ENCODE data around the gene CHRM2. TPM values are rescaled to one million over a fixed set of nuclear protein-coding genes. Genes with fewer than 3 reads are reported as not detected.

Gene CHRM2
- total and polyA plus RNA-seq, 9 of the 15 experiments (the other 6 are each of a cell fraction or from before 2014, with no cell fraction given): not detected

GRCh38 chr7:136859803-136860202, 8.6 kb upstream of the CHRM2 start:
- FAIRE-seq: no peak
- Histone ChIP-seq H3K4me3 (no peak overlapping the region), H3K36me3 (ENCODE audit: control insufficient read depth, insufficient read depth, low read length) (no peaks in the 10 kb centered on the region), H4K20me1 (replicated peaks; ENCODE audit: control insufficient read depth, insufficient read depth, low read length) (no peaks in the 10 kb centered on the region), H3K9ac (ENCODE audit: insufficient read depth in 1 of 2, low read depth in 2 of 2, low read length in 2 of 2) (no peak overlapping the region), H2AFZ (ENCODE audit: low read depth, low read length) (no peak overlapping the region), H3K4me2 (ENCODE audit: insufficient read depth, low read length) (no peak overlapping the region), H3K27ac (ENCODE audit: extremely low read depth, low read depth, low read length) (no peak overlapping the region), H3K27me3 (ENCODE audit: control insufficient read depth in 2 of 2, insufficient read depth in 2 of 2, low read length in 2 of 2) (no peaks in the 10 kb centered on the region), H3K9me1 (ENCODE audit: control insufficient read depth, insufficient read depth, low read length) (no peaks in the 10 kb centered on the region), H3K4me1 (replicated peaks in 1 of 2; ENCODE audit: control insufficient read depth in 2 of 2, insufficient read depth in 2 of 2, low read length in 2 of 2) (no peaks in the 10 kb centered on the region), H3K9me3 (replicated peaks; ENCODE audit: control insufficient read depth, insufficient read depth, low read depth, low read length) (peaks cover 2% of the 10 kb centered on the region; the same call in 1 of the 2 replicates), H3K79me2 (ENCODE audit: control insufficient read depth, insufficient read depth, low read length) (no peaks in the 10 kb centered on the region)
- ATAC-seq: no peak
- BruUV-seq (replicated peaks): no TSS peak
- CTCF ChIA-PET (ENCODE audit: low intra/inter-chr PET ratio): no interaction called here
- TF ChIP-seq SOX6 (IDR thresholded peaks at IDR 0.05) (no peak), ZNF586 (CRISPR knock-in tag; conservative IDR thresholded peaks at IDR 0.05) (no peak), GTF2A2 (tag; IDR thresholded peaks at IDR 0.05) (no peak), CEBPG (CRISPR knock-in tag; IDR thresholded peaks at IDR 0.05) (no peak), CEBPG (tag; conservative IDR thresholded peaks at IDR 0.05 in 1 of 2, IDR thresholded peaks at IDR 0.05 in 1 of 2) (peak in 1 of 2 experiments; percentile 51; a peak in 1 of 4 replicates), ASH1L (IDR thresholded peaks at IDR 0.05; ENCODE audit: borderline replicate concordance, low read depth, partially characterized antibody) (no peak), PURB (CRISPR knock-in tag; IDR thresholded peaks at IDR 0.05; ENCODE audit: low read depth) (no peak)
- intact Hi-C loops (cut with micrococcal nuclease) (no loop called here), in situ Hi-C loops (cut with MboI) (loop anchor here (25.0 kb wide), 1 partner anchor 1048 kb away; no protein-coding TSS in a partner anchor)
- POLR2A ChIA-PET: no interaction called here
- WGBS (ENCODE audit: insufficient coverage, low coverage, missing lambda C conversion rate): 0% methylated on average over 1 of the region's 1 CpG
- DNase-seq (ENCODE audit: extremely low read depth in 1 of 4, low spot score in 3 of 4): no peak

- no peaks in the 10 kb centered on the region for H4K20me1 ChIP-seq (replicated peaks; ENCODE audit: control insufficient read depth, insufficient read depth, low read length)
- no peak overlapping the region for H3K27ac ChIP-seq (ENCODE audit: extremely low read depth, low read depth, low read length)
- H3K36me3 ChIP-seq (ENCODE audit: control insufficient read depth, insufficient read depth, low read length): no peaks in the 10 kb centered on the region
- H3K9ac ChIP-seq (ENCODE audit: insufficient read depth in 1 of 2, low read depth in 2 of 2, low read length in 2 of 2): no peak overlapping the region
- no peak overlapping the region for H3K4me3 ChIP-seq
- WGBS (ENCODE audit: insufficient coverage, low coverage, missing lambda C conversion rate): 0% methylated on average over 10 of the region's 10 CpGs
- ChIA-PET POLR2A (no interaction called here), CTCF (ENCODE audit: low intra/inter-chr PET ratio) (no interaction called here)
- no peak overlapping the region for H2AFZ ChIP-seq (ENCODE audit: low read depth, low read length)
- intact Hi-C loops (cut with micrococcal nuclease) (no loop called here), in situ Hi-C loops (cut with MboI) (loop anchor here (25.0 kb wide), 1 partner anchor 1053 kb away; no protein-coding TSS in a partner anchor)
- peaks cover 4 to 19% of the 10 kb centered on the region in 2 experiments; a peak in 3 of 5 replicates for H3K27me3 ChIP-seq (ENCODE audit: control insufficient read depth in 2 of 2, insufficient read depth in 2 of 2, low read length in 2 of 2)
- H3K9me1 ChIP-seq (ENCODE audit: control insufficient read depth, insufficient read depth, low read length): no peaks in the 10 kb centered on the region
- DNase-seq (ENCODE audit: extremely low read depth in 1 of 4, low spot score in 3 of 4): no peak
- no peaks in the 10 kb centered on the region for H3K9me3 ChIP-seq (replicated peaks; ENCODE audit: control insufficient read depth, insufficient read depth, low read depth, low read length)
- no peaks in the 10 kb centered on the region for H3K79me2 ChIP-seq (ENCODE audit: control insufficient read depth, insufficient read depth, low read length)
- no peak for ATAC-seq
- no peak for FAIRE-seq
- H3K4me1 ChIP-seq (replicated peaks in 1 of 2; ENCODE audit: control insufficient read depth in 2 of 2, insufficient read depth in 2 of 2, low read length in 2 of 2): peaks cover 0 to 7% of the 10 kb centered on the region in 2 experiments; a peak in 1 of 5 replicates
- no peak overlapping the region for H3K4me2 ChIP-seq (ENCODE audit: insufficient read depth, low read length)
- no TSS peak for BruUV-seq (replicated peaks)
- TF ChIP-seq MYNN (IDR thresholded peaks at IDR 0.05): no peak
- TF ChIP-seq MYNN (CRISPR knock-in tag; IDR thresholded peaks at IDR 0.05): no peak
- no peak for TF ChIP-seq FOS (IDR thresholded peaks at IDR 0.05; ENCODE audit: extremely low read depth, insufficient read length)
- no peak for TF ChIP-seq MYBL2 (IDR thresholded peaks at IDR 0.05; ENCODE audit: low read depth)
- TF ChIP-seq MYBL2 (CRISPR knock-in tag; IDR thresholded peaks at IDR 0.05; ENCODE audit: borderline replicate concordance): no peak
- no peak for TF ChIP-seq KHSRP (IDR thresholded peaks at IDR 0.05)
- TF ChIP-seq DACH1 (IDR thresholded peaks at IDR 0.05; ENCODE audit: partially characterized antibody): no peak
- TF ChIP-seq WHSC1 (IDR thresholded peaks at IDR 0.05; ENCODE audit: low read length): no peak
These were observed 3.2 kb upstream of the CHRM2 start for GRCh38 chr7:136865236-136865635.

Measured in K562 (cell line).